ENCODE results near the gene OR56A5.
"Not testable (repeated sequence)": the region's sequence is repeated elsewhere in the genome, so short reads cannot be mapped to it uniquely, and the experiment has no call there.

OR56A5 gene

GRCh38 chr11:5968394-5968793, at the start of gene OR56A5:
OR56A5 (minus strand) TSS chr11:5968494; CDS start chr11:5968494, 0 bp downstream.
- no peak for DNase-seq (ENCODE audit: low read depth)

GRCh38 chr11:6013042-6013441, 44.7 kb upstream of the OR56A5 start:
- no peak for DNase-seq (ENCODE audit: low read depth)

GRCh38 chr11:6012035-6012668, 43.9 kb upstream of the OR56A5 start:
- no peak for DNase-seq (ENCODE audit: low read depth)

GRCh38 chr11:6006846-6007245, 38.6 kb upstream of the OR56A5 start, which contains the start of gene OR56A4:
OR56A4 (minus strand) TSS chr11:6006946; CDS start chr11:6002992, 3,954 bp downstream.
- no peak for DNase-seq (ENCODE audit: low read depth)

GRCh38 chr11:6006395-6006794, 38.1 kb upstream of the OR56A5 start:
- DNase-seq (ENCODE audit: low read depth), result no peak

- DNase-seq (ENCODE audit: low read depth), result no peak
Measured at GRCh38 chr11:6002202-6002699, 34.0 kb upstream of the OR56A5 start.

- DNase-seq (ENCODE audit: low read depth), result no peak
Measured at GRCh38 chr11:5994791-5995190, 26.5 kb upstream of the OR56A5 start.

- DNase-seq (ENCODE audit: low read depth), result no peak
Measured at GRCh38 chr11:5992604-5993251, 24.4 kb upstream of the OR56A5 start.

GRCh38 chr11:5992150-5992549, 23.9 kb upstream of the OR56A5 start:
- DNase-seq (ENCODE audit: low read depth), result no peak

- DNase-seq (ENCODE audit: low read depth), result no peak
Measured at GRCh38 chr11:5989203-5989602, 20.9 kb upstream of the OR56A5 start.

GRCh38 chr11:5986885-5987284, 18.6 kb upstream of the OR56A5 start, which contains the start of gene OR52L1:
OR52L1 (minus strand) TSS chr11:5986985; CDS start chr11:5986930, 55 bp downstream.
- DNase-seq (ENCODE audit: low read depth), result no peak

- no peak for DNase-seq (ENCODE audit: low read depth)
Measured at GRCh38 chr11:5983443-5983842, 15.1 kb upstream of the OR56A5 start.

- DNase-seq (ENCODE audit: low read depth), result no peak
Measured at GRCh38 chr11:5973530-5973929, 5.2 kb upstream of the OR56A5 start.

GRCh38 chr11:5967708-5968107, 586 bp downstream of the OR56A5 start:
- no peak for DNase-seq (ENCODE audit: low read depth)

- no peak for DNase-seq (ENCODE audit: low read depth)
Measured at GRCh38 chr11:5966958-5967357, 1.3 kb downstream of the OR56A5 start.

GRCh38 chr11:5960704-5961320, 7.5 kb downstream of the OR56A5 start:
- not testable (repeated sequence) for DNase-seq (ENCODE audit: low read depth)

GRCh38 chr11:5955586-5955985, 12.7 kb downstream of the OR56A5 start:
- DNase-seq (ENCODE audit: low read depth), result no peak

GRCh38 chr11:5941951-5942350, 26.3 kb downstream of the OR56A5 start, which contains the start of gene OR56A3:
OR56A3 (plus strand) TSS chr11:5942251; CDS start chr11:5947347, 5,096 bp downstream.
- no peak for DNase-seq (ENCODE audit: low read depth)

GRCh38 chr11:5940748-5941147, 27.5 kb downstream of the OR56A5 start:
- no peak for DNase-seq (ENCODE audit: low read depth)

- no peak for DNase-seq (ENCODE audit: low read depth)
Measured at GRCh38 chr11:5938603-5938965, 29.7 kb downstream of the OR56A5 start.

- DNase-seq (ENCODE audit: low read depth), result no peak
Measured at GRCh38 chr11:5937868-5938602, 30.3 kb downstream of the OR56A5 start.

- DNase-seq (ENCODE audit: low read depth), result no peak
Measured at GRCh38 chr11:5933116-5933515, 35.2 kb downstream of the OR56A5 start.

Data from stimulated activated CD8-positive, alpha-beta memory T cell treated with anti-CD3 and anti-CD28 coated beads, Interleukin-12 subunit alpha, Interleukin-12 subunit beta, amount 100 ng/mL, for 4 hours (primary cell).